CMK (cell line): ENCODE measurements around the gene EPS15.
"Not testable (repeated sequence)": the region's sequence is repeated elsewhere in the genome, so short reads cannot be mapped to it uniquely, and the experiment has no call there.

ENCODE experiments used
- DNase-seq: peaks from one replicate; pipeline ENCODE4 v3.0.0-alpha.2; 2010; ENCODE audit warnings: low read depth

The EPS15 gene

GRCh38 chr1:51519048-51519864 lies at the start of gene EPS15:
EPS15 (minus strand) TSS chr1:51519266; CDS start chr1:51519231, 35 bp downstream.
- DNase-seq, result peak; percentile 76

- DNase-seq, result no peak
These were observed 49.3 kb upstream of the EPS15 start for GRCh38 chr1:51568231-51568935.

GRCh38 chr1:51567653-51568052 lies 48.6 kb upstream of the EPS15 start:
- DNase-seq, result no peak

- DNase-seq, result no peak
These were observed 47.2 kb upstream of the EPS15 start for GRCh38 chr1:51566260-51566659.

GRCh38 chr1:51565009-51565408 lies 45.9 kb upstream of the EPS15 start:
- no peak for DNase-seq

- no peak for DNase-seq
These were observed 45.1 kb upstream of the EPS15 start for GRCh38 chr1:51564124-51564523.

GRCh38 chr1:51561702-51562101 lies 42.6 kb upstream of the EPS15 start:
- no peak for DNase-seq

GRCh38 chr1:51560895-51561294 lies 41.8 kb upstream of the EPS15 start:
- DNase-seq, result not testable (repeated sequence)

GRCh38 chr1:51560034-51560433 lies 41.0 kb upstream of the EPS15 start:
- DNase-seq, result no peak

GRCh38 chr1:51559501-51559900 lies 40.4 kb upstream of the EPS15 start:
- no peak for DNase-seq

GRCh38 chr1:51559064-51559500 lies 40.0 kb upstream of the EPS15 start:
- no peak for DNase-seq

- no peak for DNase-seq
These were observed 39.4 kb upstream of the EPS15 start for GRCh38 chr1:51558375-51558924.

- no peak for DNase-seq
These were observed 38.1 kb upstream of the EPS15 start for GRCh38 chr1:51557168-51557567.

- DNase-seq, result no peak
These were observed 37.0 kb upstream of the EPS15 start for GRCh38 chr1:51555866-51556619.

- no peak for DNase-seq
These were observed 34.8 kb upstream of the EPS15 start for GRCh38 chr1:51553911-51554310.

- DNase-seq, result no peak
These were observed 34.1 kb upstream of the EPS15 start for GRCh38 chr1:51552929-51553807.

GRCh38 chr1:51551848-51552296 lies 32.8 kb upstream of the EPS15 start:
- DNase-seq, result no peak

GRCh38 chr1:51551081-51551480 lies 32.0 kb upstream of the EPS15 start:
- no peak for DNase-seq

GRCh38 chr1:51549901-51550300 lies 30.8 kb upstream of the EPS15 start:
- DNase-seq, result no peak

- no peak for DNase-seq
These were observed 30.1 kb upstream of the EPS15 start for GRCh38 chr1:51549016-51549619.

- no peak for DNase-seq
These were observed 24.8 kb upstream of the EPS15 start for GRCh38 chr1:51543858-51544257.
